Mucosa of descending colon (tissue), 3 donors: ENCODE measurements around the gene MS4A15. TPM values are rescaled to one million over a fixed set of nuclear protein-coding genes. Genes with fewer than 3 reads are reported as not detected.

Experiments used
- ATAC-seq: fragments of 200-7000 bp; cut with Tn5 transposase; one replicate; pipeline ENCODE4 v1.9.1; 2020; ENCODE audit warnings: mild to moderate bottlenecking, moderate library complexity
- DNase-seq, 3 donors: peaks; one replicate each; pipeline ENCODE4 v3.0.0-alpha.2; 2020
- H3K36me3 ChIP-seq: fragments of 200-600 bp; one replicate; pipeline ENCODE4 v1.8.0; 2021; ENCODE audit warnings: low read depth, mild to moderate bottlenecking
- H3K4me1 ChIP-seq: fragments of 200-600 bp; one replicate; pipeline ENCODE4 v1.8.0; 2021; ENCODE audit warnings: low read depth, mild to moderate bottlenecking
- H3K4me3 ChIP-seq: fragments of 200-600 bp; one replicate; pipeline ENCODE4 v1.8.0; 2021; ENCODE audit warnings: mild to moderate bottlenecking
- H3K9me3 ChIP-seq: fragments of 200-600 bp; one replicate; pipeline ENCODE4 v1.8.0; 2021; ENCODE audit warnings: mild to moderate bottlenecking
- CTCF ChIP-seq: fragments of 200-600 bp; IDR thresholded peaks from one replicate; pipeline ENCODE4 v1.8.0; 2022; ENCODE audit warnings: antibody characterized with exemption, mild to moderate bottlenecking
- intact Hi-C, 2 donors: fragments of 100-400 bp; cut with DNase I in 1 of 2; cut with micrococcal nuclease in 1 of 2; formaldehyde crosslinking; loops; one replicate each; pipeline versions ENCODE4 v1.11.0 to v1.11.1; 2022; cut with DNase I, micrococcal nuclease
- total RNA-seq, 3 donors: library from RNA; stranded (reverse); fragmentation: NEBNext Ultra II Directional in 2 of 3; extraction: Animal tissue kit (Norgen Biotek cat#: 25700) in 2 of 3; gene quantifications; one replicate each; pipeline versions ENCODE4 v1.2.1 to v1.2.4, GENCODE V29; 2021 to 2023
- donor health status: DM: no; HTN: no; CAD: no; lungs with moderate emphysema.
- donor health status: DM: no; HTN: no; CAD: no.
- donor health status: DM: no; HTN: yes; CAD: no.

Gene MS4A15
- total RNA-seq, 3 donors from 2014 or later, result 0.38 TPM; not detected in 2

GRCh38 chr11:60781286-60781980 is 24.8 kb downstream of the MS4A15 start:
- Histone ChIP-seq H3K4me1 (no peaks in the 10 kb centered on the region), H3K9me3 (no peaks in the 10 kb centered on the region), H3K36me3 (no peaks in the 10 kb centered on the region), H3K4me3 (no peak overlapping the region)
- TF ChIP-seq CTCF, result no peak
- intact Hi-C loops, result no loop called here
- no peak for DNase-seq
- ATAC-seq, result no peak

- no peak for TF ChIP-seq CTCF
Observed at GRCh38 chr11:60781981-60782316, 25.3 kb downstream of the MS4A15 start.

GRCh38 chr11:60782393-60783140 is 25.9 kb downstream of the MS4A15 start:
- Histone ChIP-seq H3K4me1 (peaks cover 3% of the 10 kb centered on the region), H3K36me3 (no peaks in the 10 kb centered on the region), H3K9me3 (no peaks in the 10 kb centered on the region), H3K4me3 (no peak overlapping the region)
- no peak for TF ChIP-seq CTCF
- DNase-seq, result no peak
- ATAC-seq, result no peak
- intact Hi-C loops, result no loop called here

More at GRCh38 chr11:60781981-60782316, 25.3 kb downstream of the MS4A15 start:
- no peak for DNase-seq
- Histone ChIP-seq H3K4me1 (peaks cover under 1% of the 10 kb centered on the region), H3K4me3 (no peak overlapping the region), H3K36me3 (no peaks in the 10 kb centered on the region), H3K9me3 (no peaks in the 10 kb centered on the region)
- no peak for ATAC-seq
- intact Hi-C loops, result no loop called here

- no peak for TF ChIP-seq CTCF
- ATAC-seq, result no peak
- intact Hi-C loops, result no loop called here
Observed at GRCh38 chr11:60783141-60783484, 26.4 kb downstream of the MS4A15 start.

GRCh38 chr11:60783911-60784310 is 27.2 kb downstream of the MS4A15 start:
- ATAC-seq, result no peak
- Histone ChIP-seq H3K36me3 (no peaks in the 10 kb centered on the region), H3K9me3 (no peaks in the 10 kb centered on the region), H3K4me3 (no peak overlapping the region), H3K4me1 (peaks cover 3% of the 10 kb centered on the region)
- intact Hi-C loops, result no loop called here
- TF ChIP-seq CTCF, result no peak
- no peak for DNase-seq

More at GRCh38 chr11:60783141-60783484, 26.4 kb downstream of the MS4A15 start:
- no peak overlapping the region for H3K4me3 ChIP-seq
- H3K9me3 ChIP-seq, result no peaks in the 10 kb centered on the region
- peaks cover 3% of the 10 kb centered on the region for H3K4me1 ChIP-seq
- no peak for DNase-seq
- H3K36me3 ChIP-seq, result no peaks in the 10 kb centered on the region
